ENCODE results near the gene MGMT. TPM values are rescaled to one million over a fixed set of nuclear protein-coding genes. Genes with fewer than 3 reads are reported as not detected.

The MGMT gene
- total and polyA plus RNA-seq, 2 experiments from 2014 or later, result 19.3 to 21.9 TPM

GRCh38 chr10:129690248-129691070 is 223.4 kb downstream of the MGMT start:
- Histone ChIP-seq H2AFZ (no peak overlapping the region), H3K9me2 (ENCODE audit: insufficient read depth) (no peaks in the 10 kb centered on the region), H3K4me2 (no peak overlapping the region), H3K27ac (ENCODE audit: low read depth) (no peak overlapping the region), H3K4me3 (no peak overlapping the region), H3K36me3 (ENCODE audit: insufficient read depth) (no peaks in the 10 kb centered on the region), H3K4me1 (ENCODE audit: insufficient read depth) (no peaks in the 10 kb centered on the region), H3K79me2 (replicated peaks; ENCODE audit: insufficient read depth) (no peaks in the 10 kb centered on the region), H3K27me3 (ENCODE audit: insufficient read depth) (no peaks in the 10 kb centered on the region), H4K20me1 (replicated peaks; ENCODE audit: insufficient read depth) (no peaks in the 10 kb centered on the region), H3F3A (replicated peaks; ENCODE audit: low read depth) (no peaks in the 10 kb centered on the region)
- DNase-seq (ENCODE audit: low spot score) (no peak), ATAC-seq (no peak)
- Mint-ChIP-seq H3K4me3 (no peak overlapping the region), H3K27me3 (ENCODE audit: insufficient read depth, low read depth, poor library complexity) (peaks cover 11% of the 10 kb centered on the region), H3K27ac (no peak overlapping the region; the same call in 1 of the 2 replicates), H3K9me3 (no peaks in the 10 kb centered on the region), H3K36me3 (ENCODE audit: low read depth) (no peaks in the 10 kb centered on the region; the same call in 2 of the 3 replicates), H3K4me1 (peaks cover 6% of the 10 kb centered on the region; the same call in 2 of the 3 replicates)
- TF ChIP-seq CTCF (conservative IDR thresholded peaks at IDR 0.05; ENCODE audit: low read depth in 2 of 2), result no peak
- no peak for TF ChIP-seq REST (IDR thresholded peaks at IDR 0.05; ENCODE audit: unreplicated experiment)
- TF ChIP-seq ZNF331 (CRISPR knock-in tag; IDR thresholded peaks at IDR 0.05; ENCODE audit: low read depth), result no peak
- no peak for TF ChIP-seq ZNF114 (CRISPR knock-in tag; IDR thresholded peaks at IDR 0.05)
- no peak for TF ChIP-seq ZNF462 (CRISPR knock-in tag; IDR thresholded peaks at IDR 0.05)
- TF ChIP-seq JUNB (IDR thresholded peaks at IDR 0.05; ENCODE audit: unreplicated experiment), result no peak
- no peak for TF ChIP-seq EZH2 (IDR thresholded peaks at IDR 0.05; ENCODE audit: low read depth, unreplicated experiment)
- TF ChIP-seq POLR2AphosphoS5 (IDR thresholded peaks at IDR 0.05; ENCODE audit: low read depth), result no peak
- no peak for TF ChIP-seq EZH2phosphoT487 (IDR thresholded peaks at IDR 0.05; ENCODE audit: unreplicated experiment)
- TF ChIP-seq ETS1 (IDR thresholded peaks at IDR 0.05), result no peak
- TF ChIP-seq CREB1 (CRISPR knock-in tag; IDR thresholded peaks at IDR 0.05; ENCODE audit: low read depth), result no peak
- TF ChIP-seq NANOG (IDR thresholded peaks at IDR 0.05; ENCODE audit: borderline replicate concordance), result no peak
- TF ChIP-seq STAT1 (IDR thresholded peaks at IDR 0.05; ENCODE audit: unreplicated experiment), result no peak
